GM21825 (cell line): ENCODE measurements around the gene TARBP1.

Experiments
- ATAC-seq: cut with Tn5 transposase; IDR thresholded peaks from one replicate; pipeline ENCODE4 v1.9.1; 2021; ENCODE audit warnings: mild to moderate bottlenecking, moderate library complexity; ENCODE audit not compliant: unreplicated experiment

The TARBP1 gene

GRCh38 chr1:234355782-234356510, 123.0 kb downstream of the TARBP1 start:
- no peak for ATAC-seq

GRCh38 chr1:234348964-234349363, 130.0 kb downstream of the TARBP1 start:
- ATAC-seq: no peak

GRCh38 chr1:234345237-234345636, 133.7 kb downstream of the TARBP1 start:
- no peak for ATAC-seq

- ATAC-seq: no peak
Observed at GRCh38 chr1:234342774-234343173, 136.2 kb downstream of the TARBP1 start.
